OCI-LY1 (cell line): ENCODE data around the gene SENP1.
A peak's percentile ranks its signal among the peaks of the same experiment; 100 is the strongest.

ENCODE experiments used
- H2AFZ ChIP-seq: fragments of 200-600 bp; sonication (generic), shearing (Covaris generic); 2 replicates; pipeline ENCODE4 v1.6.0; 2014; ENCODE audit warnings: antibody characterized with exemption, mild to moderate bottlenecking, low read length
- H3F3A ChIP-seq: fragments of 200-600 bp; sonication (generic), shearing (Covaris generic); 2 replicates; pipeline ENCODE4 v1.6.0; 2014; ENCODE audit warnings: mild to moderate bottlenecking, antibody characterized with exemption, low read length, moderate library complexity; ENCODE audit not compliant: insufficient read depth
- H3K27ac ChIP-seq: fragments of 200-600 bp; sonication (generic); 2 replicates; pipeline ENCODE4 v1.5.1; 2014; ENCODE audit warnings: low read length, mixed run types, mild to moderate bottlenecking, low read depth; ENCODE audit not compliant: poor library complexity, severe bottlenecking
- H3K27me3 ChIP-seq: fragments of 200-600 bp; sonication (generic); 2 replicates; pipeline ENCODE4 v1.6.0; 2014; ENCODE audit warnings: antibody characterized with exemption, mild to moderate bottlenecking, low read length, moderate library complexity; ENCODE audit not compliant: insufficient read depth
- H3K36me3 ChIP-seq: fragments of 200-600 bp; sonication (generic); 2 replicates; pipeline ENCODE4 v1.6.1; 2014; ENCODE audit warnings: mild to moderate bottlenecking, antibody characterized with exemption, low read length, moderate library complexity, mixed read lengths; ENCODE audit not compliant: insufficient read depth
- H3K4me1 ChIP-seq: fragments of 200-600 bp; sonication (generic); 2 replicates; pipeline ENCODE4 v1.5.1; 2014; ENCODE audit warnings: mild to moderate bottlenecking, low read length, moderate library complexity; ENCODE audit not compliant: insufficient read depth, severe bottlenecking
- H3K4me2 ChIP-seq: fragments of 200-600 bp; sonication (generic), shearing (Covaris generic); 2 replicates; pipeline ENCODE4 v1.6.1; 2014; ENCODE audit warnings: low read length
- H3K4me3 ChIP-seq: fragments of 200-600 bp; sonication (generic); 2 replicates; pipeline ENCODE4 v1.5.1; 2014; ENCODE audit warnings: low read length, low read depth, mild to moderate bottlenecking, mixed read lengths; ENCODE audit not compliant: poor library complexity, severe bottlenecking
- H3K79me2 ChIP-seq: fragments of 200-600 bp; shearing (Covaris generic); 2 replicates; pipeline ENCODE4 v1.6.1; 2016; ENCODE audit warnings: mixed run types, low read length, mixed read lengths; ENCODE audit not compliant: insufficient read depth
- H3K9ac ChIP-seq: fragments of 200-600 bp; sonication (generic), shearing (Covaris generic); 2 replicates; pipeline ENCODE4 v1.6.1; 2014; ENCODE audit warnings: mild to moderate bottlenecking, low read length, mixed read lengths
- H3K9me2 ChIP-seq: fragments of 200-600 bp; sonication (generic), shearing (Covaris generic); 2 replicates; pipeline ENCODE4 v1.6.1; 2014; ENCODE audit warnings: low read depth, mild to moderate bottlenecking, low read length, mixed read lengths
- H3K9me3 ChIP-seq: fragments of 200-600 bp; shearing (Covaris generic); 2 replicates; pipeline ENCODE4 v1.6.1; 2014; ENCODE audit warnings: low read length, mixed read lengths
- H4K20me1 ChIP-seq: fragments of 200-600 bp; sonication (generic), shearing (Covaris generic); 2 replicates; pipeline ENCODE4 v1.6.0; 2016; ENCODE audit warnings: mild to moderate bottlenecking, low read length; ENCODE audit not compliant: insufficient read depth
- EZH2 ChIP-seq: fragments of 200-600 bp; sonication (generic), shearing (Covaris generic); IDR thresholded peaks from 2 replicates; pipeline ENCODE4 v1.8.0; 2017; ENCODE audit warnings: borderline replicate concordance, mixed run types, mild to moderate bottlenecking, antibody characterized with exemption, low read length, moderate library complexity, mixed read lengths
- TF ChIP-seq, protein P1 (sequence below): fragments of 200-600 bp; sonication (generic), shearing (Covaris generic); IDR thresholded peaks from 2 replicates; pipeline ENCODE4 v1.5.1; 2017; ENCODE audit warnings: mild to moderate bottlenecking, antibody characterized with exemption, low read length, moderate library complexity, mixed read lengths

The SENP1 gene

DNA sequence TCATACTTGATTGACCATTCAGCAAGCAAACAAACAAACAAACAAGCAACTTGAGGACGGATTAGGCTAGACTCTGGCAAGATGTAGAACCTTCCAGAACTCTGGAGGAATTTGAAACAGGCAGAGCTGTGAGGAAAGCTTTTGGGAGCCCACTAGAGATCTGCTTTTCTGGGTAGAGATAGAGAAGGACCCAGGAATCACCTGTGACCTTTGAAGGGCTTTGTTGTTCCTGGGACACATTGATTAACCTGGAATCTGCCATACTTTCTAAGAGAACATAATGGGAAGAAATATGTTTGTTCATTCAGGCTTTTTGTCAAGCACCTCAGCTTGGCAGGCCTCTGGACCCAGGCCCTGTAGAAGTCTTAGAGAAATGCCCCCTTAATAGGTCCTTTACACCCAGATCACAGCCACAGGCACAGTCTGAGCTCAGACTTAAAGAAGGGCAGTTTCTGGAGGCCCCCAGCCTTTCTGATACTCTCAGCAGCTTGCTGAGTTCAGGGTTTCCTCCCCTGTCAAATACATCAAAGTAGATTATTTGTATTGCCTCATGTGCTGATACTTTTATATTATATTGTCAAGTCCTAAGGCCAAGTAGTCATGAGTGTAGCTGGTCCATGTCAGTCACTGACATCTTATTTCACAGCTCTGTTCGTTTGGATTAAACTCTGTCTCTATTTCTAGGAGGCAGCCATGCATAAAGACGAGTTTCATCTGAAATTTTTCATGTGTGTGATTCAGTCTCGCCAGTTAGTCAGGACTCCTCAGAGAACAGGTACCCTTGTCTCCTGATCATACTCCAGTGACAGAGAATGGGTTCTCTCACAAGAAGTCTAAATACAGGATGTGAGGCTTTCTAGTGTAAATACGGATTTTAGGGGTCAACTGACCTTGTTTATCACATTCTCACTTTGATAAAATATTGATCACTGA is 1.1 kb upstream of the SENP1 start:
- peaks cover 40% of the 10 kb centered on the region for H3K4me1 ChIP-seq
- peak overlapping the region; percentile 94 for H3K27ac ChIP-seq

DNA sequence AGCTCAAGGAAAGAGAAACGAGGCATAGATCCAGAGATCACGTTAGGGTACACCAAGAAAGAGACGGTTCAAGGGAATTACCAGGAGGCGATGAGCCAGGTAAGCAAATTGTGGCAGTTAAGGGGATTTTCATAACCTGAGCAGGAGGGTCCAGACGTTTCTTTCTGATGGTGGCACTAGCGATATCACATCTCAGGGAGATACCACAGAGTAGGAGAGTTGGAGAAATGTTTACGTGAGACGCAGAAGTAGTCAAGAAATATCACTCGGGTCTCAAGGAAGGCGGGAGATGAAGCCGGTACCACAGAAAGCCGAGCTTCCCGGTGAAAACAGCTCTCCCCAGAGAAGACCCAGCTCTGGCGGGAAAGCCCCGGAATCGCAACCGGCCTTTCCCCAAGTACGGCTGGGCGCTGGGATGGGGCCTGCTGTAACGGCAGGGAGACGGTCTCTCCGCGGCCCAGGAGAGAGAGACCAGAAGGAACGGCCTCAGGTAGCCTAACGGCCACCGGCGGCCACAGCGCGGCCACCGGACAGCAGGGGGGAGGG is 485 bp downstream of the SENP1 start:
- no peak overlapping the region for H2AFZ ChIP-seq
- H3K79me2 ChIP-seq, result peaks cover 45% of the 10 kb centered on the region
- TF ChIP-seq EZH2, result no peak
- TF ChIP-seq, protein P1, sequence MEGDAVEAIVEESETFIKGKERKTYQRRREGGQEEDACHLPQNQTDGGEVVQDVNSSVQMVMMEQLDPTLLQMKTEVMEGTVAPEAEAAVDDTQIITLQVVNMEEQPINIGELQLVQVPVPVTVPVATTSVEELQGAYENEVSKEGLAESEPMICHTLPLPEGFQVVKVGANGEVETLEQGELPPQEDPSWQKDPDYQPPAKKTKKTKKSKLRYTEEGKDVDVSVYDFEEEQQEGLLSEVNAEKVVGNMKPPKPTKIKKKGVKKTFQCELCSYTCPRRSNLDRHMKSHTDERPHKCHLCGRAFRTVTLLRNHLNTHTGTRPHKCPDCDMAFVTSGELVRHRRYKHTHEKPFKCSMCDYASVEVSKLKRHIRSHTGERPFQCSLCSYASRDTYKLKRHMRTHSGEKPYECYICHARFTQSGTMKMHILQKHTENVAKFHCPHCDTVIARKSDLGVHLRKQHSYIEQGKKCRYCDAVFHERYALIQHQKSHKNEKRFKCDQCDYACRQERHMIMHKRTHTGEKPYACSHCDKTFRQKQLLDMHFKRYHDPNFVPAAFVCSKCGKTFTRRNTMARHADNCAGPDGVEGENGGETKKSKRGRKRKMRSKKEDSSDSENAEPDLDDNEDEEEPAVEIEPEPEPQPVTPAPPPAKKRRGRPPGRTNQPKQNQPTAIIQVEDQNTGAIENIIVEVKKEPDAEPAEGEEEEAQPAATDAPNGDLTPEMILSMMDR, result no peak

More for the DNA sequence above, 1.1 kb upstream of the SENP1 start:
- peaks cover 31% of the 10 kb centered on the region for H3K79me2 ChIP-seq
- peak overlapping the region; percentile 96 for H3K9ac ChIP-seq
- no peaks in the 10 kb centered on the region for H3K9me2 ChIP-seq
- H3K27me3 ChIP-seq, result no peaks in the 10 kb centered on the region
- H3F3A ChIP-seq, result no peaks in the 10 kb centered on the region
- H3K4me3 ChIP-seq, result peak overlapping the region; percentile 87
- H4K20me1 ChIP-seq, result no peaks in the 10 kb centered on the region
- no peaks in the 10 kb centered on the region for H3K9me3 ChIP-seq
- peak overlapping the region; percentile 24; the same call in 1 of the 2 replicates for H2AFZ ChIP-seq
- H3K36me3 ChIP-seq, result no peaks in the 10 kb centered on the region
- TF ChIP-seq, protein P1, result no peak
- TF ChIP-seq EZH2, result no peak
- H3K4me2 ChIP-seq, result peak overlapping the region; percentile 94

DNA sequence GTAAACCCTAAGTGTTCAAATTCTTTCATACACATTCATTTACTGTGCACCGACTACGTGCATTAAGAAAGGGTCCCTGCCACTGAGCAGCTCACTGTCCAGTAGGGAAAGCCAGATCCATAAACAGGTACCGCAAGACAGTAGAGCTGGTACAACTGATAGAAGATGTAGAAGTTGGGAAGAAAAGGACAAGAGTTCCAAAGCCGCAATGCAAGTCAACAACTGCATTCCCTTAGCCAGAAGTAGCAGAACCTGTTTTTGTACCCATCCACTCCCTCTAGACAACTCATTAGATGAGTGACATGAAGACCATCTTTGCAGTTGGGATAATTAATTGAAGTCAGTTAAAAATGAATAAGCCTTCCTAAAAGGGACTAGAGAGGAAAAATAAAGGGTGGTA is 1.3 kb downstream of the SENP1 start:
- peaks cover 52% of the 10 kb centered on the region for H3K79me2 ChIP-seq
- no peaks in the 10 kb centered on the region for H3F3A ChIP-seq
- no peaks in the 10 kb centered on the region for H3K9me2 ChIP-seq
- no peak for TF ChIP-seq EZH2
- TF ChIP-seq, protein P1, result no peak
- peaks cover 44% of the 10 kb centered on the region for H3K4me1 ChIP-seq
- H3K9me3 ChIP-seq, result no peaks in the 10 kb centered on the region
- peak overlapping the region; percentile 87 for H3K4me3 ChIP-seq
- no peaks in the 10 kb centered on the region for H4K20me1 ChIP-seq
- H3K36me3 ChIP-seq, result peaks cover 6% of the 10 kb centered on the region; the same call in 1 of the 2 replicates
- H3K9ac ChIP-seq, result peak overlapping the region; percentile 96
- H3K4me2 ChIP-seq, result peak overlapping the region; percentile 94
- H3K27ac ChIP-seq, result peak overlapping the region; percentile 94
- H3K27me3 ChIP-seq, result no peaks in the 10 kb centered on the region
- no peak overlapping the region for H2AFZ ChIP-seq

More for the DNA sequence above, 485 bp downstream of the SENP1 start:
- Histone ChIP-seq H4K20me1 (no peaks in the 10 kb centered on the region), H3K9me2 (no peaks in the 10 kb centered on the region), H3K9me3 (no peaks in the 10 kb centered on the region), H3F3A (no peaks in the 10 kb centered on the region), H3K4me3 (peak overlapping the region; percentile 87), H3K27me3 (no peaks in the 10 kb centered on the region), H3K9ac (peak overlapping the region; percentile 96), H3K36me3 (no peaks in the 10 kb centered on the region; the same call in 1 of the 2 replicates), H3K4me2 (peak overlapping the region; percentile 94), H3K4me1 (peaks cover 44% of the 10 kb centered on the region), H3K27ac (peak overlapping the region; percentile 94)
